HG03095 (cell line): Measurements from ENCODE around the gene ITGA3.
"Not testable (repeated sequence)": the region's sequence is repeated elsewhere in the genome, so short reads cannot be mapped to it uniquely, and the experiment has no call there.

Experiments used
- ATAC-seq: cut with Tn5 transposase; IDR thresholded peaks from one replicate; pipeline ENCODE4 v1.9.1; 2021; ENCODE audit warnings: moderate library complexity; ENCODE audit not compliant: unreplicated experiment

ITGA3 gene

GRCh38 chr17:50051082-50051576 is 4.8 kb upstream of the ITGA3 start:
- no peak for ATAC-seq

- no peak for ATAC-seq
Measured at GRCh38 chr17:50051606-50052005, 4.3 kb upstream of the ITGA3 start.

- ATAC-seq: no peak
Measured at GRCh38 chr17:50052241-50052796, 3.6 kb upstream of the ITGA3 start.

- ATAC-seq: no peak
Measured at GRCh38 chr17:50052822-50053653, 2.9 kb upstream of the ITGA3 start.

GRCh38 chr17:50053654-50053960 is 2.3 kb upstream of the ITGA3 start:
- no peak for ATAC-seq

- no peak for ATAC-seq
Measured at GRCh38 chr17:50055055-50055425, 870 bp upstream of the ITGA3 start.

GRCh38 chr17:50056217-50056960 is 479 bp downstream of the ITGA3 start:
- no peak for ATAC-seq

- no peak for ATAC-seq
Measured at GRCh38 chr17:50056961-50057330, 1.0 kb downstream of the ITGA3 start.

GRCh38 chr17:50057521-50057991 is 1.6 kb downstream of the ITGA3 start:
- no peak for ATAC-seq

- no peak for ATAC-seq
Measured at GRCh38 chr17:50058296-50058953, 2.5 kb downstream of the ITGA3 start.

GRCh38 chr17:50059256-50059655 is 3.3 kb downstream of the ITGA3 start:
- no peak for ATAC-seq

- no peak for ATAC-seq
Measured at GRCh38 chr17:50059759-50060273, 3.9 kb downstream of the ITGA3 start.

- ATAC-seq: no peak
Measured at GRCh38 chr17:50060951-50061712, 5.2 kb downstream of the ITGA3 start.

GRCh38 chr17:50061713-50062045 is 5.8 kb downstream of the ITGA3 start:
- ATAC-seq: not testable (repeated sequence)

GRCh38 chr17:50062293-50063243 is 6.7 kb downstream of the ITGA3 start:
- no peak for ATAC-seq

GRCh38 chr17:50063561-50064252 is 7.8 kb downstream of the ITGA3 start:
- ATAC-seq: no peak

- ATAC-seq: no peak
Measured at GRCh38 chr17:50064253-50065001, 8.5 kb downstream of the ITGA3 start.

GRCh38 chr17:50065056-50065455 is 9.1 kb downstream of the ITGA3 start:
- ATAC-seq: no peak
